ENCODE data around the gene MPP1. TPM values are rescaled to one million over a fixed set of nuclear protein-coding genes. Genes with fewer than 3 reads are reported as not detected.

The MPP1 gene
- total and polyA plus RNA-seq, 7 experiments from 2014 or later: 23.2 to 76.7 (median 34.8) TPM

DNA sequence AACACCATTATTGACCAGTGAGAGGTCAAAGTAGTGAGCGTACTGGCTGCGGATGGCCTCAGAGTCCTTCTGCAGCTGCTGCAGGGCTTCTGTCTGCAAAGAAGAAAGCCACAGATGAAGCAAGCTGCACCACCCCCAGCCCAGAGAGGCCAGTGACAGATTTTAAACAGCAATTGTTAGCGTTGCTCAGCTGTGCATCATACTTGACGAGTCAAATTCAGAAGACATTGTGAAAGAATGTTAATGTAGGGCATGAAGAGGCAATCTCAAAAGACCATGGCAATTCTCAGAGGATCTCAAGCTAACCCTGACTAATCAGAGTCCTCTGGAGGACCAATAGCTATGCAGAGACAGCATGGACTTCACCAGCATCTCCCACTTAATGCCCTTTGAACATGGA, 26.0 kb downstream of the MPP1 start:
- peaks cover 0 to 2% (median 0%) of the 10 kb centered on the region in 11 donors for H3K9me3 Mint-ChIP-seq
- intact Hi-C loops (cut with micrococcal nuclease): no loop called here
- ATAC-seq (no peak), DNase-seq (no peak)
- Histone ChIP-seq H3K4me1 (ENCODE audit: control insufficient read depth in 2 of 2, insufficient read depth in 2 of 2, low read length in 2 of 2) (no peaks in the 10 kb centered on the region), H3K4me3 (ENCODE audit: low read length) (no peak overlapping the region), H3K27me3 (ENCODE audit: control insufficient read depth in 2 of 2, insufficient read depth in 2 of 2, low read length in 2 of 2) (no peaks in the 10 kb centered on the region), H3K27ac (ENCODE audit: low read depth, low read length) (no peak overlapping the region), H3K36me3 (ENCODE audit: control insufficient read depth in 2 of 3, insufficient read depth in 3 of 3, low read length in 3 of 3) (peaks cover 0 to 30% (median 10%) of the 10 kb centered on the region in 3 experiments), H3K9me3 (ENCODE audit: control insufficient read depth in 2 of 3, low read length in 3 of 3) (no peaks in the 10 kb centered on the region)
- ChIA-PET CTCF (no interaction called here), POLR2A (no interaction called here)
- no peak overlapping the region for H3K4me3 Mint-ChIP-seq
- peaks cover 0 to 30% (median 7%) of the 10 kb centered on the region in 5 donors for H3K36me3 Mint-ChIP-seq
- peaks cover 11 to 21% (median 16%) of the 10 kb centered on the region in 7 donors for H3K4me1 Mint-ChIP-seq
- H3K27me3 Mint-ChIP-seq: no peaks in the 10 kb centered on the region
- H3K27ac Mint-ChIP-seq: no peak overlapping the region

GRCh38 chrX:154776753-154777152, 28.5 kb downstream of the MPP1 start:
- Mint-ChIP-seq H3K36me3 (peaks cover 0 to 28% (median 10%) of the 10 kb centered on the region in 5 donors), H3K4me3 (no peak overlapping the region), H3K27ac (peak overlapping the region in 2 of 9 donors; percentile 34 to 52), H3K27me3 (no peaks in the 10 kb centered on the region), H3K9me3 (no peaks in the 10 kb centered on the region), H3K4me1 (peaks cover 0 to 14% (median 5%) of the 10 kb centered on the region in 7 donors)
- H3K4me1 ChIP-seq (ENCODE audit: control insufficient read depth in 2 of 2, insufficient read depth in 2 of 2, low read length in 2 of 2): no peaks in the 10 kb centered on the region
- ATAC-seq: no peak
- H3K27me3 ChIP-seq (ENCODE audit: control insufficient read depth in 2 of 2, insufficient read depth in 2 of 2, low read length in 2 of 2): no peaks in the 10 kb centered on the region
- no peak overlapping the region for H3K27ac ChIP-seq (ENCODE audit: low read depth, low read length)
- POLR2A ChIA-PET: interaction anchor here (1.0 to 1.4 kb wide), 3 partner anchors 10 to 14 kb away, joined by 3 to 5 read pairs (median 3); partner anchors contain the start of gene DKC1
- no peak overlapping the region for H3K4me3 ChIP-seq (ENCODE audit: low read length)
- no peak for DNase-seq
- H3K9me3 ChIP-seq (ENCODE audit: control insufficient read depth in 2 of 3, low read length in 3 of 3): no peaks in the 10 kb centered on the region
- intact Hi-C loops (cut with micrococcal nuclease): no loop called here
- H3K36me3 ChIP-seq (ENCODE audit: control insufficient read depth in 2 of 3, insufficient read depth in 3 of 3, low read length in 3 of 3): peaks cover 5 to 45% (median 10%) of the 10 kb centered on the region in 3 experiments
- CTCF ChIA-PET: no interaction called here

DNA sequence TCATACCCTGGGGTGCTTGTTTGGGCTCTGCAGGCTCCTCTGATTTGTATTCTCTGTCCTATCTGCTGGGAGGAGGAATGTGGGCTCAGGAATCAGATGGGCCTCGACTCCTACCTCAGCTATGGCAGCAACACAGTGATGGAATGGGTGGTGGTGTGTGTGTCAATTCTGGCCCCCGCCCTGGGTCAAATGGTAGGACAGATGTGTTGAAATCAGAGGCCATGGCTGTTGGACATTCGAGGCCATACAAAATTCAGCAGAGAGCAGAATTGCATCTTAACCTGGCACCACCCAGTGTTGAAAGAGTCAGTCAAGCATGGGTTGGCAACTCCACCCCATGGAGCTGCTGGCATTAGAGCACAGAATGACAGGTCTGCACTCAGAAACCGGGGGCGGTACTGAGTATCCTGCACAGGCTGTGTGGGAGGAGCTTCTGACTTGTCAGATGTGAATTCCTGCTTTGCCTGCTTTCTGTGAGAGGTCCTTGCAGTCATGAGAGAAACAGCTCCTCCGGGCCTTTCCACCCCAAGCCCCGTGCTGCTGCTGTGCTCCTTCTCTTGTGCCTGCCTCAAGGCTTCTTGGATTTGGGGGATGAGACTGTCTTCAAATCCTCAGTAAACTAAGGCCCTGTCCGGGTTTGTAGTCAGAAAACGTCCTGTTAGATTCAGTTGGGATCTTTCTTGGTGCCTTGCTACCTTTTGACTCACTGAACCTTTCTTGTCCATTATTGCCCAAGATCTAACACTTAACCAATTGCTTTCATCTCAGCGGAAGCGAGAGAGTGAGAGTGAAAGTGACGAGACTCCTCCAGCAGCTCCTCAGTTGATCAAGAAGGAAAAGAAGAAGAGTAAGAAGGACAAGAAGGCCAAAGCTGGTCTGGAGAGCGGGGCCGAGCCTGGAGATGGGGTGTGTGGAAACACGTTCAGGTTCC, 29.6 kb downstream of the MPP1 start:
- Mint-ChIP-seq H3K4me1 (peaks cover 0 to 14% (median 8%) of the 10 kb centered on the region in 7 donors), H3K36me3 (peaks cover 0 to 29% (median 14%) of the 10 kb centered on the region in 5 donors), H3K27ac (peak overlapping the region in 8 of 9 donors; percentile 8 to 75 (median 48)), H3K9me3 (no peaks in the 10 kb centered on the region), H3K27me3 (no peaks in the 10 kb centered on the region), H3K4me3 (peak overlapping the region in 4 of 10 donors; percentile 9 to 49 (median 24))
- POLR2A ChIA-PET: interaction anchor here (1.0 to 1.4 kb wide), 3 partner anchors 9 to 13 kb away, joined by 3 to 5 read pairs (median 3); partner anchors contain the start of gene DKC1
- Histone ChIP-seq H3K27ac (ENCODE audit: low read depth, low read length) (no peak overlapping the region), H3K9me3 (ENCODE audit: control insufficient read depth in 2 of 3, low read length in 3 of 3) (no peaks in the 10 kb centered on the region), H3K4me3 (ENCODE audit: low read length) (no peak overlapping the region), H3K27me3 (ENCODE audit: control insufficient read depth in 2 of 2, insufficient read depth in 2 of 2, low read length in 2 of 2) (no peaks in the 10 kb centered on the region), H3K36me3 (ENCODE audit: control insufficient read depth in 2 of 3, insufficient read depth in 3 of 3, low read length in 3 of 3) (peaks cover 5 to 50% (median 10%) of the 10 kb centered on the region in 3 experiments), H3K4me1 (ENCODE audit: control insufficient read depth in 2 of 2, insufficient read depth in 2 of 2, low read length in 2 of 2) (no peaks in the 10 kb centered on the region)
- DNase-seq (peak in 1 of 9 donors; percentile 28), ATAC-seq (peak; percentile 37)
- intact Hi-C loops (cut with micrococcal nuclease): no loop called here
- CTCF ChIA-PET: no interaction called here

- H3K27ac ChIP-seq (ENCODE audit: low read depth, low read length): no peak overlapping the region
- peaks cover 0 to 14% (median 8%) of the 10 kb centered on the region in 7 donors for H3K4me1 Mint-ChIP-seq
- DNase-seq (no peak), ATAC-seq (no peak)
- H3K9me3 ChIP-seq (ENCODE audit: control insufficient read depth in 2 of 3, low read length in 3 of 3): no peaks in the 10 kb centered on the region
- ChIA-PET POLR2A (interaction anchor here (1.2 kb wide), 1 partner anchor 377 kb away, joined by 3 read pairs; no protein-coding TSS in a partner anchor), CTCF (no interaction called here)
- no peak overlapping the region for H3K4me3 ChIP-seq (ENCODE audit: low read length)
- H3K4me1 ChIP-seq (ENCODE audit: control insufficient read depth in 2 of 2, insufficient read depth in 2 of 2, low read length in 2 of 2): no peaks in the 10 kb centered on the region
- no peaks in the 10 kb centered on the region for H3K27me3 Mint-ChIP-seq
- H3K4me3 Mint-ChIP-seq: peak overlapping the region in 1 of 10 donors; percentile 18
- peaks cover 0 to 29% (median 14%) of the 10 kb centered on the region in 5 donors for H3K36me3 Mint-ChIP-seq
- H3K27ac Mint-ChIP-seq: peak overlapping the region in 4 of 9 donors; percentile 39 to 80 (median 58)
- no peaks in the 10 kb centered on the region for H3K27me3 ChIP-seq (ENCODE audit: control insufficient read depth in 2 of 2, insufficient read depth in 2 of 2, low read length in 2 of 2)
- intact Hi-C loops (cut with micrococcal nuclease): no loop called here
- no peaks in the 10 kb centered on the region for H3K9me3 Mint-ChIP-seq
- H3K36me3 ChIP-seq (ENCODE audit: control insufficient read depth in 2 of 3, insufficient read depth in 3 of 3, low read length in 3 of 3): peaks cover 5 to 52% (median 10%) of the 10 kb centered on the region in 3 experiments
These were observed 30.7 kb downstream of the MPP1 start for GRCh38 chrX:154774622-154775021.

GRCh38 chrX:154762537-154763296, 42.6 kb downstream of the MPP1 start, which contains the start of gene DKC1:
DKC1 (plus strand) TSS chrX:154762864; CDS start chrX:154762966, 102 bp downstream.
- H3K4me1 Mint-ChIP-seq: peaks cover 0 to 24% (median 18%) of the 10 kb centered on the region in 7 donors
- peak within 1 kb of the TSS; percentile 72 for H3K27ac ChIP-seq (ENCODE audit: low read depth, low read length)
- H3K9me3 Mint-ChIP-seq: peaks cover 0 to 2% (median 0%) of the 10 kb centered on the region in 11 donors
- CTCF ChIA-PET: interaction anchor here (0.6 to 1.2 kb wide), 5 partner anchors 12 to 115 kb away, joined by 3 to 7 read pairs (median 3); partner anchors contain the start of gene GAB3
- intact Hi-C loops (cut with micrococcal nuclease): loop anchor here (1.0 to 5.0 kb wide), 7 partner anchors 11 to 1040 kb away; partner anchors contain the start of genes FUNDC2 (in 2 of the 2), GAB3 (in 2 of the 2), MPP1 (in 2 of the 2) and ABCD1 (in 1 of the 2)
- H3K27me3 Mint-ChIP-seq: no peaks in the 10 kb centered on the region
- no peaks in the 10 kb centered on the region for H3K27me3 ChIP-seq (ENCODE audit: control insufficient read depth in 2 of 2, insufficient read depth in 2 of 2, low read length in 2 of 2)
- ATAC-seq (peak; percentile 94), DNase-seq (peak; percentile 85 to 95 (median 93))
- H3K36me3 ChIP-seq (ENCODE audit: control insufficient read depth in 2 of 3, insufficient read depth in 3 of 3, low read length in 3 of 3): peaks cover 0 to 26% (median 5%) of the 10 kb centered on the region in 3 experiments
- H3K4me1 ChIP-seq (ENCODE audit: control insufficient read depth in 2 of 2, insufficient read depth in 2 of 2, low read length in 2 of 2): peaks cover 9% of the 10 kb centered on the region in 2 donors
- peak within 1 kb of the TSS; percentile 85 to 92 (median 90) for H3K4me3 Mint-ChIP-seq
- H3K36me3 Mint-ChIP-seq: peaks cover 0 to 9% (median 0%) of the 10 kb centered on the region in 5 donors
- POLR2A ChIA-PET: interaction anchor here (0.9 to 3.4 kb wide), 9 partner anchors 9 to 365 kb away, joined by 3 to 40 read pairs (median 5); partner anchors contain the start of genes GAB3 and MPP1
- peak within 1 kb of the TSS; percentile 89 to 97 (median 92) for H3K27ac Mint-ChIP-seq
- H3K9me3 ChIP-seq (ENCODE audit: control insufficient read depth in 2 of 3, low read length in 3 of 3): no peaks in the 10 kb centered on the region
- H3K4me3 ChIP-seq (ENCODE audit: low read length): peak within 1 kb of the TSS; percentile 61
